OCI-LY3 (cell line): Measurements from ENCODE around the gene EMC10.
"Not testable (repeated sequence)": the region's sequence is repeated elsewhere in the genome, so short reads cannot be mapped to it uniquely, and the experiment has no call there.

Experiments
- H2AFZ ChIP-seq: fragments of 200-600, 300-600 bp; shearing (Covaris generic); 2 replicates; pipeline ENCODE4 v1.6.0; 2014; ENCODE audit warnings: antibody characterized with exemption, low read depth, low read length
- H3K27ac ChIP-seq: fragments of 200-600, 300-600 bp; sonication (generic); 2 replicates; pipeline ENCODE4 v1.5.1; 2014; ENCODE audit warnings: mild to moderate bottlenecking, low read length, moderate library complexity, mixed read lengths
- H3K27me3 ChIP-seq: fragments of 200-600, 300-600 bp; sonication (generic); 2 replicates; pipeline ENCODE4 v1.6.1; 2014; ENCODE audit warnings: low read depth, low read length, mixed read lengths
- H3K36me3 ChIP-seq: fragments of 200-600, 300-600 bp; sonication (generic); replicated peaks from 2 replicates; pipeline ENCODE3; 2014; ENCODE audit warnings: low read depth, low read length, mixed read lengths
- H3K4me1 ChIP-seq: fragments of 300-600, 200-600 bp; sonication (generic); 2 replicates; pipeline ENCODE4 v1.6.1; 2014; ENCODE audit warnings: low read length, mixed read lengths
- H3K4me2 ChIP-seq: fragments of 200-600, 300-600 bp; sonication (generic); 2 replicates; pipeline ENCODE4 v1.6.1; 2014; ENCODE audit warnings: low read length, mixed read lengths
- H3K4me3 ChIP-seq: fragments of 300-600, 200-600 bp; sonication (generic); 2 replicates; pipeline ENCODE4 v1.5.1; 2014; ENCODE audit warnings: antibody characterized with exemption, mild to moderate bottlenecking, low read length, moderate library complexity
- H3K79me2 ChIP-seq: fragments of 300-600, 200-600 bp; shearing (Covaris generic); 2 replicates; pipeline ENCODE4 v1.6.1; 2014; ENCODE audit warnings: mild to moderate bottlenecking, low read length, mixed read lengths
- H3K9ac ChIP-seq: fragments of 300-600, 200-600 bp; shearing (Covaris generic); 2 replicates; pipeline ENCODE4 v1.6.0; 2014; ENCODE audit warnings: mild to moderate bottlenecking, low read length, moderate library complexity
- H3K9me3 ChIP-seq: fragments of 200-600, 300-600 bp; shearing (Covaris generic); 2 replicates; pipeline ENCODE4 v1.6.1; 2014; ENCODE audit warnings: low read length, mixed read lengths; ENCODE audit not compliant: insufficient read depth
- H4K20me1 ChIP-seq: fragments of 200-600, 300-600 bp; sonication (generic); 2 replicates; pipeline ENCODE4 v1.6.1; 2016; ENCODE audit warnings: low read length, mixed read lengths; ENCODE audit not compliant: insufficient read depth
- EZH2phosphoT487 ChIP-seq: fragments of 200-600 bp; shearing (Covaris generic); IDR thresholded peaks from 2 replicates; pipeline ENCODE4 v1.6.1; 2018; ENCODE audit warnings: antibody characterized with exemption, mixed run types, low read depth
- TF ChIP-seq, protein P1 (sequence below): fragments of 200-600, 300-600 bp; sonication (generic); IDR thresholded peaks from 2 replicates; pipeline ENCODE4 v1.5.1; 2014; ENCODE audit warnings: antibody characterized with exemption, low read length, low read depth

EMC10 gene

DNA sequence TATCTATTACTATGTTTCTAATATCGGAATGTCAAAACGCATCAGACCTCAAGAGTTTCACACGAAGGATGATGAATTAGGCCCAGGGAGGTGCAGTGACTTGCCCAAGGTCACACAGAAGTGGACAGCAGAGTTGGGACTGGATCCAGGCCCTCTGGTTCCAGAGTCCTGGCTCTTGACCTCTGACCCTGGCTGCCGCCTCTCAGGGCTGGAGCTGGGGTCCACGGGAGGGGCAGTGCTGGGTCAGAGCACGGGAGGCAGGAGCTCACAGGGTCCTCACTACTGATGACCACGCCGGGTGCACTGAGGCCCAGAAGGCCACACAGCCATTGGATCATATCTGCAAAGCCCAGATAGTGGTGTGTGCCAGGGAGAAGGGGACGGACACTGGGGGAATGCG is 46.6 kb downstream of the EMC10 start:
- no peak overlapping the region for H3K9ac ChIP-seq
- H2AFZ ChIP-seq, result no peak overlapping the region
- no peaks in the 10 kb centered on the region for H3K4me1 ChIP-seq
- no peaks in the 10 kb centered on the region for H3K36me3 ChIP-seq
- H3K4me3 ChIP-seq, result no peak overlapping the region
- H3K9me3 ChIP-seq, result no peaks in the 10 kb centered on the region
- no peak for TF ChIP-seq EZH2phosphoT487
- TF ChIP-seq, protein P1, sequence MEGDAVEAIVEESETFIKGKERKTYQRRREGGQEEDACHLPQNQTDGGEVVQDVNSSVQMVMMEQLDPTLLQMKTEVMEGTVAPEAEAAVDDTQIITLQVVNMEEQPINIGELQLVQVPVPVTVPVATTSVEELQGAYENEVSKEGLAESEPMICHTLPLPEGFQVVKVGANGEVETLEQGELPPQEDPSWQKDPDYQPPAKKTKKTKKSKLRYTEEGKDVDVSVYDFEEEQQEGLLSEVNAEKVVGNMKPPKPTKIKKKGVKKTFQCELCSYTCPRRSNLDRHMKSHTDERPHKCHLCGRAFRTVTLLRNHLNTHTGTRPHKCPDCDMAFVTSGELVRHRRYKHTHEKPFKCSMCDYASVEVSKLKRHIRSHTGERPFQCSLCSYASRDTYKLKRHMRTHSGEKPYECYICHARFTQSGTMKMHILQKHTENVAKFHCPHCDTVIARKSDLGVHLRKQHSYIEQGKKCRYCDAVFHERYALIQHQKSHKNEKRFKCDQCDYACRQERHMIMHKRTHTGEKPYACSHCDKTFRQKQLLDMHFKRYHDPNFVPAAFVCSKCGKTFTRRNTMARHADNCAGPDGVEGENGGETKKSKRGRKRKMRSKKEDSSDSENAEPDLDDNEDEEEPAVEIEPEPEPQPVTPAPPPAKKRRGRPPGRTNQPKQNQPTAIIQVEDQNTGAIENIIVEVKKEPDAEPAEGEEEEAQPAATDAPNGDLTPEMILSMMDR, result no peak
- no peaks in the 10 kb centered on the region for H3K79me2 ChIP-seq
- no peak overlapping the region for H3K27ac ChIP-seq
- H3K4me2 ChIP-seq, result no peak overlapping the region
- no peaks in the 10 kb centered on the region for H3K27me3 ChIP-seq
- H4K20me1 ChIP-seq, result no peaks in the 10 kb centered on the region

DNA sequence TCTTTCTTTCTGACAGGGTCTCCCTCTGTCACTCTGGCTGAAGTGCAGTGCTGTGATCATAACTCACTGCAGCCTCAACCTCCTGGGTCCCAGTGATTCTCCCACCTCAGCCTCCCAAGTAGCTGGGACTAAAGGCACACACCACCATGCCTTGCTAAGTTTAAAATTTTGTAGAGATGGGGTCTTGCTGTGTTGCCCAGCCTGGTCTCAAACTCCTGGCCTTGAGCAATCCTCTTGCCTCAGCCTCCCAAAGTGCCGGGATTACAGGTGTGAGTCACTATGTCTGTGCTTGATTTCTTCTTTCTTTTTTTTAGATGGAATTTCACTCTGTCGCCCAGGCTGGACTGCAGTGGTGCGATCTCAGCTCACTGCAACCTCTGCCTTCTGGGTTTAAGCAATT is 51.7 kb downstream of the EMC10 start:
- not testable (repeated sequence) for H3K9ac ChIP-seq, H3K4me2 ChIP-seq, H3K79me2 ChIP-seq, H3K27ac ChIP-seq, H2AFZ ChIP-seq, H4K20me1 ChIP-seq, H3K4me1 ChIP-seq, H3K4me3 ChIP-seq, H3K9me3 ChIP-seq, H3K36me3 ChIP-seq, H3K27me3 ChIP-seq

DNA sequence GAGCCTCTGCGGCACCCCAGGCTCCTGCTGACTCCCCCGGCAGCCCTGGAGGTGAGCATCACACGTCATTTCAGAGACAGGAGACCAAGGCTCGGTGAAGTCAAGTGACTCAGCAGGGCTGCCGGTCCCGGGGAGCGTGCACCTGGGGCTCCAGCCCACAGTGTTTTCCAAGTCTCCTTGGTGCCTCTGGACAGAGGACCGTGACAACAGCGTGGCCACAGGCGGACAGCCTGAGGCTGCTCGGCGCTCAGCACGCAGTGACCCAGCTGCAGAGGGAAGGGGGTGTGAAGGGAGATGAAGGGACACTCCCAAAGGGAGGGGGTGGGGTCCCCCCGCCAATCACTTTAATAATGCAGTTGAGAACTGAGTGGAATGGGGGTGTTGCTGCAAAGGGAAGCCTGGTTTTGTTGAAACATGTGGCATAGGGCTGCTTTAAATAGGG is 54.9 kb downstream of the EMC10 start:
- Histone ChIP-seq H3K4me3 (no peak overlapping the region), H2AFZ (no peak overlapping the region), H3K4me2 (no peak overlapping the region), H3K4me1 (peaks cover 4% of the 10 kb centered on the region; the same call in 1 of the 2 replicates), H3K36me3 (peaks cover 3% of the 10 kb centered on the region), H3K27me3 (no peaks in the 10 kb centered on the region; the same call in 1 of the 2 replicates), H3K27ac (no peak overlapping the region), H3K79me2 (no peaks in the 10 kb centered on the region), H3K9ac (no peak overlapping the region), H3K9me3 (peaks cover 5% of the 10 kb centered on the region; the same call in 1 of the 2 replicates), H4K20me1 (no peaks in the 10 kb centered on the region)
- TF ChIP-seq, protein P1, result no peak
- TF ChIP-seq EZH2phosphoT487, result no peak

DNA sequence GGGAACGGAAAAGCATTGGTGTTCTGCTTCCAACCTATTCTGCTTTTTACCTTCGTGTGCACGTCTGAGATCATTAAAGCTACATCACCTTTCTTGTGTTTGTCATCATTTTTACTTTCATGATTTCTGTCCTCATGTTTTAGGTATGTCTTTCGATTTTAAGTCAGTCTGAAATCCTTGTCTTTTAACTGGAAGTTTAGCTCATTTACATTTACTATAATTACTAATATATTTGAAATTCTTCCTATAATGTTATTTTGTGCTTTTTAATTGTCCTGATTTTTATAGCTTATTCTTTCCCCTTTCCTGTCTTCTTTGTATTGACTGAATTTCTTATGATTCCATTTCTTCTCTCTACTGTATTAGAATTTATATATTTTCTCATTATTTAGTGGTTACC is 56.6 kb downstream of the EMC10 start:
- Histone ChIP-seq H3K4me3 (no peak overlapping the region), H3K27ac (no peak overlapping the region), H3K4me1 (peaks cover 4% of the 10 kb centered on the region; the same call in 1 of the 2 replicates), H3K36me3 (peaks cover 3% of the 10 kb centered on the region), H4K20me1 (no peaks in the 10 kb centered on the region), H3K27me3 (no peaks in the 10 kb centered on the region; the same call in 1 of the 2 replicates), H3K4me2 (no peak overlapping the region), H3K79me2 (no peaks in the 10 kb centered on the region), H3K9me3 (peaks cover 5% of the 10 kb centered on the region; the same call in 1 of the 2 replicates), H2AFZ (no peak overlapping the region), H3K9ac (no peak overlapping the region)
- TF ChIP-seq EZH2phosphoT487, result no peak
- TF ChIP-seq, protein P1, result no peak

DNA sequence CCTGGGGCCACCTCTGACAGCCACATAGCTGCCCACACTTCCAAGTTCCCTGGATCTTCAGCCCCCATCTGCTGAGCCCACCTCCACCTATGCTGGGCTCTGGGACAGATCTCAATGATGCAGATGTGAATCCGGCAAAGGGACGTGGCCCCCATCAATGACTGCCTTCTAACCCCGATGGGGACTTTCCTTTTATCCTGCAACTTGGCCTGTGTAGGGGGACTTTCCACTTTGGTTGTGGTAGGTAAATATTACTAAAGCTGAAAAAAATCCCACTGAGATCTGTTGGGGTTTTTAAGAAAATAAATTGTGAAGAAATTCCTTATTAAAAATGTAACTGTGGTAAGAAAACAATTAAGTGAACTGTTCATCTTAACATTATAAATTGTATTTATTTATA is 58.2 kb downstream of the EMC10 start:
- no peak overlapping the region for H3K27ac ChIP-seq
- no peaks in the 10 kb centered on the region for H4K20me1 ChIP-seq
- H2AFZ ChIP-seq, result no peak overlapping the region
- H3K79me2 ChIP-seq, result no peaks in the 10 kb centered on the region
- peaks cover 4% of the 10 kb centered on the region; the same call in 1 of the 2 replicates for H3K4me1 ChIP-seq
- H3K27me3 ChIP-seq, result no peaks in the 10 kb centered on the region; the same call in 1 of the 2 replicates
- TF ChIP-seq, protein P1, result no peak
- TF ChIP-seq EZH2phosphoT487, result no peak
- no peak overlapping the region for H3K4me2 ChIP-seq
- H3K36me3 ChIP-seq, result peaks cover 3% of the 10 kb centered on the region
- peaks cover 5% of the 10 kb centered on the region; the same call in 1 of the 2 replicates for H3K9me3 ChIP-seq
- no peak overlapping the region for H3K9ac ChIP-seq
- H3K4me3 ChIP-seq, result no peak overlapping the region
